Esophagus squamous epithelium (tissue), 5 donors: Measurements from ENCODE around the gene CADM2. TPM values are rescaled to one million over a fixed set of nuclear protein-coding genes. Genes with fewer than 3 reads are reported as not detected.

Experiments used
- DNase-seq: peaks from one replicate; lab custom pipeline; 2025; lab: John Stamatoyannopoulos, UW
- H3K27ac ChIP-seq, 4 donors: fragments of 200-600 bp; sonication (generic); one replicate each; pipeline ENCODE4 v1.5.1; 2016 to 2019; ENCODE audit warnings: mild to moderate bottlenecking in 1 of 4
- H3K27me3 ChIP-seq, 4 donors: fragments of 200-600 bp; sonication (generic); 1 replicate in 3 of 4; 2 replicates in 1 of 4; pipeline versions ENCODE4 v1.5.1 to v1.6.0; 2017 to 2021; ENCODE audit warnings: antibody characterized with exemption in 1 of 4
- H3K36me3 ChIP-seq, 3 donors: fragments of 200-600 bp; sonication (generic); one replicate each; pipeline ENCODE4 v1.5.1; 2016 to 2019
- H3K4me1 ChIP-seq, 3 donors: fragments of 200-600 bp; sonication (generic); one replicate each; pipeline ENCODE4 v1.5.1; 2017 to 2019
- H3K4me3 ChIP-seq, 4 donors: fragments of 200-600 bp; sonication (generic); 1 replicate in 3 of 4; 2 replicates in 1 of 4; pipeline ENCODE4 v1.5.1; 2016 to 2019; ENCODE audit warnings: mild to moderate bottlenecking in 2 of 4, moderate library complexity in 1 of 4
- H3K9me3 ChIP-seq, 3 donors: fragments of 200-600 bp; sonication (generic); one replicate each; pipeline ENCODE4 v1.5.1; 2016 to 2019
- CTCF ChIP-seq, 6 experiments: fragments of 450-650 bp in 4 of 6; fragments of 200-600 bp in 2 of 6; sonication (generic) in 2 of 6; IDR thresholded peaks; one replicate each; pipeline ENCODE4 v1.5.1; 2016 to 2019; ENCODE audit warnings: antibody characterized with exemption in 6 of 6, mild to moderate bottlenecking in 4 of 6, moderate library complexity in 4 of 6
- POLR2A ChIP-seq, 4 donors: fragments of 450-650 bp; IDR thresholded peaks; one replicate each; pipeline ENCODE4 v1.6.1; 2017; ENCODE audit warnings: antibody characterized with exemption in 4 of 4, mild to moderate bottlenecking in 4 of 4, moderate library complexity in 3 of 4
- WGBS, 2 donors: methylation state at CpG; one replicate each; pipeline ENCODE4 v1.1.5; 2018; 5-methylcytosine and 5-hydroxymethylcytosine counted together
- intact Hi-C: fragments of 100-400 bp; cut with DNase I; formaldehyde crosslinking; loops from one replicate; pipeline ENCODE4 v1.15.0; 2022
- total RNA-seq, 4 donors: library from RNA; depleted of rRNA; stranded (reverse); fragments of >200 nt; gene quantifications; one replicate each; pipeline ENCODE4 v1.1.0, GENCODE V29; 2016
- donor health status: DM: yes; HTN: yes; CAD: no.

Gene CADM2
- total RNA-seq, 4 donors from 2014 or later = 0.08 to 0.76 (median 0.34) TPM

- TF ChIP-seq POLR2A (IDR thresholded peaks at IDR 0.05) = no peak
- TF ChIP-seq CTCF (IDR thresholded peaks at IDR 0.05) = no peak
- whole genome bisulfite sequencing, 2 donors = 68 to 76% methylated on average over 3 of the region's 3 CpGs
- intact Hi-C loops = loop anchor here (10.0 kb wide), 1 partner anchor 1026 kb away; no protein-coding TSS in a partner anchor
Observed at GRCh38 chr3:85570819-85571218, 612.0 kb downstream of the CADM2 start.

GRCh38 chr3:85571835-85572234 lies 613.0 kb downstream of the CADM2 start:
- no peaks in the 10 kb centered on the region for H3K36me3 ChIP-seq
- intact Hi-C loops = loop anchor here (10.0 kb wide), 1 partner anchor 1027 kb away; no protein-coding TSS in a partner anchor
- no peak overlapping the region for H3K4me3 ChIP-seq
- DNase-seq = no peak
- TF ChIP-seq CTCF (IDR thresholded peaks at IDR 0.05) = no peak
- no peaks in the 10 kb centered on the region for H3K9me3 ChIP-seq
- 79 to 89% methylated on average over 6 of the region's 6 CpGs for WGBS, 2 donors
- H3K27ac ChIP-seq = no peak overlapping the region
- H3K4me1 ChIP-seq = no peaks in the 10 kb centered on the region
- no peaks in the 10 kb centered on the region for H3K27me3 ChIP-seq

More at GRCh38 chr3:85570819-85571218, 612.0 kb downstream of the CADM2 start:
- DNase-seq = no peak
- no peaks in the 10 kb centered on the region for H3K27me3 ChIP-seq
- no peaks in the 10 kb centered on the region for H3K9me3 ChIP-seq
- H3K4me3 ChIP-seq = no peak overlapping the region
- H3K27ac ChIP-seq = no peak overlapping the region
- H3K4me1 ChIP-seq = no peaks in the 10 kb centered on the region
- no peaks in the 10 kb centered on the region for H3K36me3 ChIP-seq

- 37 to 63% methylated on average over 4 of the region's 4 CpGs for WGBS, 2 donors
- no peaks in the 10 kb centered on the region for H3K9me3 ChIP-seq
- H3K4me1 ChIP-seq = no peaks in the 10 kb centered on the region
- DNase-seq = no peak
- no peak overlapping the region for H3K4me3 ChIP-seq
- no peaks in the 10 kb centered on the region for H3K36me3 ChIP-seq
- TF ChIP-seq POLR2A (IDR thresholded peaks at IDR 0.05) = no peak
- no peak for TF ChIP-seq CTCF (IDR thresholded peaks at IDR 0.05)
- no peaks in the 10 kb centered on the region for H3K27me3 ChIP-seq
- intact Hi-C loops = loop anchor here (10.0 kb wide), 1 partner anchor 1028 kb away; no protein-coding TSS in a partner anchor
- no peak overlapping the region for H3K27ac ChIP-seq
Observed at GRCh38 chr3:85572426-85572825, 613.6 kb downstream of the CADM2 start.

GRCh38 chr3:85572978-85573377 lies 614.2 kb downstream of the CADM2 start:
- TF ChIP-seq CTCF (IDR thresholded peaks at IDR 0.05) = no peak
- TF ChIP-seq POLR2A (IDR thresholded peaks at IDR 0.05) = no peak
- H3K4me3 ChIP-seq = no peak overlapping the region
- 64 to 77% methylated on average over 5 of the region's 5 CpGs for WGBS, 2 donors
- no peaks in the 10 kb centered on the region for H3K36me3 ChIP-seq
- H3K27me3 ChIP-seq = no peaks in the 10 kb centered on the region
- H3K27ac ChIP-seq = no peak overlapping the region
- no peaks in the 10 kb centered on the region for H3K9me3 ChIP-seq
- intact Hi-C loops = loop anchor here (10.0 kb wide), 1 partner anchor 1028 kb away; no protein-coding TSS in a partner anchor
- no peaks in the 10 kb centered on the region for H3K4me1 ChIP-seq
- DNase-seq = no peak

- intact Hi-C loops = loop anchor here (10.0 kb wide), 1 partner anchor 1029 kb away; no protein-coding TSS in a partner anchor
- H3K36me3 ChIP-seq = no peaks in the 10 kb centered on the region
- whole genome bisulfite sequencing, 2 donors = 56 to 64% methylated on average over 2 of the region's 2 CpGs
Observed at GRCh38 chr3:85574006-85574705, 615.4 kb downstream of the CADM2 start.

More at GRCh38 chr3:85574006-85574705, 615.4 kb downstream of the CADM2 start:
- TF ChIP-seq POLR2A (IDR thresholded peaks at IDR 0.05) (no peak), CTCF (IDR thresholded peaks at IDR 0.05) (no peak)
- Histone ChIP-seq H3K9me3 (no peaks in the 10 kb centered on the region), H3K27ac (no peak overlapping the region), H3K27me3 (no peaks in the 10 kb centered on the region), H3K4me3 (no peak overlapping the region), H3K4me1 (no peaks in the 10 kb centered on the region)
- no peak for DNase-seq
